ENCODE results near the gene METAP1D.
"Not testable (repeated sequence)": the region's sequence is repeated elsewhere in the genome, so short reads cannot be mapped to it uniquely, and the experiment has no call there.

Gene METAP1D

GRCh38 chr2:171999604-172000469, at the start of gene METAP1D:
METAP1D (plus strand) TSS chr2:171999953; CDS start chr2:171999970, 17 bp downstream.
- DNase-seq (ENCODE audit: low read depth): peak; percentile 85

DNA sequence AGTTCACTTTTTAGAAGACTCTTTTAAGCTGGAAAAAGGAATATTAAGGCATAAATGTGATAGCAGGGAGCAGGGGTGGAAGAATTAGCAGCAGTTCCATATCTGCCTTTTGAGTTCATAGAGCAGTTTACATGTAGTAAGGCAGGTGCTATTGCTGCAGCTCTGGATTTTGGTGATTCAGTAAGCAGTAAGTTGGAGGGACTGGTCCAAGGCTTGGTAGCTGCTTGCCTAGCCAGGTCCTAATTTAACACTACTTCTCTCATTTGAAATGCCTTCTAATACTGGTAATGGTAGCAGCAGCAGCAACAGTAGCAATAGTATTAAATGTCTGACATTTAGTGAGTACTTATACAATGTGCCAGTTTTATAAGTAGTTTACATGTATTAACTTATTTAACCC, 47.5 kb upstream of the METAP1D start:
- no peak for DNase-seq (ENCODE audit: low read depth)

- no peak for DNase-seq (ENCODE audit: low read depth)
These were observed 47.0 kb upstream of the METAP1D start for GRCh38 chr2:171952748-171953147.

- no peak for DNase-seq (ENCODE audit: low read depth)
These were observed 43.5 kb upstream of the METAP1D start for GRCh38 chr2:171956135-171956825.

DNA sequence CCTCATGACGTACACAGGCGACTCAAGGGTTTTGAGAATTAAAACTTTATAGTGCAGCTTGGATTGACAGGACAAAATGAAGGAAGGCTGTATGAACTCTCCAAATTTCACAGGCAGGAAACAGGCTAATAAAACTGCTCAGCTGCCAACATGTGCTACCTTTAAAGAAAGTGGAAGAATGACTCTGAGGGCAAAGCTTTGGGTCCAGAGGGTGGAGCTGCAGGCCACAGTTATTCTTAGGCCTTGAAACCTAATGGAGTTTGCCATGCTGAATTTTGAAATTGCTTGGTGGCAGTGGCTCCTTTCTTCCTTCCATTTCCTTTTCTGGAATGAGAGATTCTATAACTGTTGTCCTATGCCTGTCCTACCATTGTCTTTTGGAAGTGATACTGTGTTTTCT, 42.7 kb upstream of the METAP1D start:
- no peak for DNase-seq (ENCODE audit: low read depth)

- no peak for DNase-seq (ENCODE audit: low read depth)
These were observed 41.3 kb upstream of the METAP1D start for GRCh38 chr2:171958475-171958874.

- no peak for DNase-seq (ENCODE audit: low read depth)
These were observed 39.8 kb upstream of the METAP1D start for GRCh38 chr2:171959998-171960397.

DNA sequence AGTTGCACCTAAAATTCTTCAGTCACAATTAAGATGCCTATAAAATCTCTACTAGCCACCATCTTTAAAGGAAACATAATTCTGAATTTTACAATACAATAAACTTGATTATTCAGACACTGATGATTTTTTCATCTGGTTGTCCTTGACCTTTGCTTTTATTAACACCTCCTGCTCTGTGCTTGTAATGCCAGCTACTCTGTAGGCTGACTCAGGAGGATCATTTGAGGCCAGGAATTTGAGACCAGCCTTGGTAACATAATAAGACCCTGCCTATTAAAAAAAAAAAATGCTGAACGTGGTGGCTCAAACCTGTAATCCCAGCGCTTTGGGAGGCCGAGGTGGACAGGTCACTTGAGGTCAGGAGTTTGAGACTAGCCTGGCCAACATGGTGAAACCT, 39.2 kb upstream of the METAP1D start:
- DNase-seq (ENCODE audit: low read depth): no peak

- no peak for DNase-seq (ENCODE audit: low read depth)
These were observed 36.6 kb upstream of the METAP1D start for GRCh38 chr2:171963198-171963597.

DNA sequence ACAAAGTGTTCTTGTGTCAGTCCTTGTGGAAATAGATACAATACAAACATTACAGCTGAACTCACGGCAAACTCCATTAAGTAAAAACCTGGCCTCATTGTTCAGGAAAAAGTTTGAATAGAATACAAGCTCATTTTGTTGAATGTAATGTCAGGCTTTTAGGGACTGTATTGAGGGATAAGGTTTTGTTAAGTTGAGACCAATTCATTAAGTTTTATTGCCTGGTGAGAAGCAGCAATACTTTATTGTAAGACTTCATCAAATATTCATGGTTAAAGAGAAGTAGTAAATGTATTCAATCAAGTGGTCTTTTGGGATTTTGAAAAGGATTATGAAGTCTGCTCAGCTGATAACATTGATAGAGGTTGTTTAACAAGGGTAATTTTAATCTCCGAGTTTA, 35.4 kb upstream of the METAP1D start:
- DNase-seq (ENCODE audit: low read depth): no peak

GRCh38 chr2:171965238-171965637, 34.5 kb upstream of the METAP1D start:
- no peak for DNase-seq (ENCODE audit: low read depth)

GRCh38 chr2:171965661-171966060, 34.1 kb upstream of the METAP1D start:
- DNase-seq (ENCODE audit: low read depth): no peak

DNA sequence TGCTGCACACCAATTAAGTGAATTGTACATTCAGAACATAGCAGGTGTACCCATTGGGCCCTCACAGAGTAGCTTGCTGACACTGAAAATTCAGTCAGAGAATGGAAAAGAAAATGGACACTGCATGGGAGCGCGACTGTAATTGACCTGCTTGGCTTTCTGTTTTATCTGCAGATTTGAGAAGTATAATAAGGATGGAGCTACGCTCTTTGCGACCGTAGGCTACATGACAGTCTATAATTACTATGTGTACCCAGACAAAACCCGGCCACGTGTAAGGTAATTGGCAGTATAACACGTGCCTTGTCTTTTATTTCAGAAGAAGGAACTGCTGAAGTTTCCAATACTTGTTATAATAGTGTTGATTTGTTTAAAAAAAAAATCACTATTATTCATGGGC, 33.5 kb upstream of the METAP1D start:
- DNase-seq (ENCODE audit: low read depth): no peak

DNA sequence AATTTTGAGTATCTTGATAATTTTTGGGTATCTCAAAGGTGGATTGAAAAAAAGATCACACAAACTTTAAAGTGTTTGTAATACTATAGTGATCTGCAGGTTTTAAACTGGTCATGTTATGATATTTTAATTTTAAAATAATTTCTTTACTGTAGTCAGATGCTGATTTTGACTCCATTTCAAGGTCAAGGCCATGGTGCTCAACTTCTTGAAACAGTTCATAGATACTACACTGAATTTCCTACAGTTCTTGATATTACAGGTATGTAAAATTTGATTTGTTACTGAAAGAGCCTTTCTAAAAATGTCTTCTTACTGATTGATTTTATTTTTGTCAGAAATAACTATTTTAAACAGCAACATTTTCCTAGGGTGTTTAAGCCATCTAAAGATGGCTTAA, 33.1 kb upstream of the METAP1D start:
- no peak for DNase-seq (ENCODE audit: low read depth)

DNA sequence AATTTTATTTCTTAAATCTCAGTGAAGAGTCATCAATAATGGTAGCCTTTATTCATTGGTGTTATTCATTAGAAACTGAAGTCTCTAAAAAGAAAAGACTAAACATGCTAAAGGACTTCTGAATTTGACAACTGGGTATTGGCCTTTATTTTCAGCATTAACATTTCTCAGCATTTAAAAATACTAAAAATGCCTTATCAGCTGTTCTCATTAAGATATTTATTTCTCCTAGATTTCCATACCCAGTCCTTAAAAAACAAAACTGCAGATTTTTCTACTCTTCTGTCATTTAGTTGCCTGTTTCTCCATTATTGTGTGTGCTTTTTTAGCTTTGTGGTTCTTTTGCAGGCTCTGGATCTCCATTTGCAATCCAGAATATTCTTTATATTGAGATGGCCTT, 31.2 kb upstream of the METAP1D start:
- DNase-seq (ENCODE audit: low read depth): no peak

DNA sequence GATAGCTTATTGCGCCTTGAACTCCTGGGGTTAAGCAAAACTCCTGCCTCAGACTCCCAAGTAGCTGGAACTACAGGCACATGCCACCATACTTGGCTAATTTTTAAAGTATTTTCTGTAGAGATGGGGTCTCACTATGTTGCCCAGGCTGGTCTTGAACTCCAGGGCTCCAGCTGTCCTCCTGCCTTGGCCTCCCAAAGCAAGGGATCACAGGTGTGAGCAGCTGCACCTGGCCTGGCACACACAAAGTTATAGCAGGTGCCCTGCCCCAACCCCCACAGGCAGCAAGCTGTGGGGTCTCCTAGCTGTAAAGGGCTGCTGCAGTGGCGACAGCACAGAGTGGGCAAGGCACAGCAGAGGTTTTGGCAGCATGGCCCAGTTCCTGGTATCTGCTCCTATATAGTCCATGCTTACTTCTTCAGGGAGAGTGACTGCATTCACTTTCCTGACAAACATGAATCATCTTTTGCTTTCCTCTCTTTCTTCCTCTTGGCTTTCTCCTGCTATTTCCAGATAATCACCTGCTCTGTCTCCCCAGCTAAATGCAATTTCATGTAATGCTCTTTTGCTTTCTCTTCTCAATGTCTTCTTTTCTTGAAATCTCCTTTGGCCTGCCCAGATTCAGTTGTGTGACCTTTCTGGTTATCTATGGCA, 27.3 kb upstream of the METAP1D start:
- DNase-seq (ENCODE audit: low read depth): no peak

DNA sequence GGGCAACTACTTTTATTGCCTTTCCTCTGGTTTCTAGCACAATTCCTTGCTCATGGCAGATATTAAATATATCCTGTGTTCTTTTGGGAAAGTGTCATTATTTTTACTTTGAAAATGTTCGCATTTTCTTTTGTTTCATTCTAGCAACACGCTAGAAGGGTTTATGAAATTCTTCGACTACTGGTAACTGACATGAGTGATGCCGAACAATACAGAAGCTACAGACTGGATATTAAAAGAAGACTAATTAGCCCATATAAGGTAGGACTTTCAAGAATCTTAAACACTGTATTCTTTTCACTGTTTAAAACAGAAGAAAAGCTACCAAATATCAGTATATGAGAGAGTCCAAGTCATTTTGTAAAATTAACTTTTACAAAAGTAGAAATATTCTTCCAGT, 20.6 kb upstream of the METAP1D start:
- DNase-seq (ENCODE audit: low read depth): no peak

DNA sequence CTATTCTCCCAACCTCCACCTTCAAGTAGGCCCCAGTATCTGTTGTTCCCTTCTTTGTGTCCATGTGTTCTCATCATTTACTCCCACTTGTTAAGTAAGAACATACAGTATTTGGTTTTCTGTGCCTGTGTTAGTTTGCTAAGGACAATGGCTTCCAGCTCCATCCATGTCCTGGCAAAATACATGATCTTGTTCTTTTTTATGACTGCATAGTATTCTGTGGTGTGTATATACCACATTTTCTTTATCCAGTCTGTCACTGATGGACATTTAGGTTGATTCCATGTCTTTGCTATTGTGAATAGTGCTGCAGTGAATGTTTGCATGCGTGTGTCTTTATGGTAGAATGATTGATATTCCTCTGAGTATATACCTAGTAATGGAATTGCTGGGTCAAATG, 15.8 kb upstream of the METAP1D start:
- DNase-seq (ENCODE audit: low read depth): not testable (repeated sequence)

GRCh38 chr2:171985076-171985475, 14.7 kb upstream of the METAP1D start:
- DNase-seq (ENCODE audit: low read depth): no peak

DNA sequence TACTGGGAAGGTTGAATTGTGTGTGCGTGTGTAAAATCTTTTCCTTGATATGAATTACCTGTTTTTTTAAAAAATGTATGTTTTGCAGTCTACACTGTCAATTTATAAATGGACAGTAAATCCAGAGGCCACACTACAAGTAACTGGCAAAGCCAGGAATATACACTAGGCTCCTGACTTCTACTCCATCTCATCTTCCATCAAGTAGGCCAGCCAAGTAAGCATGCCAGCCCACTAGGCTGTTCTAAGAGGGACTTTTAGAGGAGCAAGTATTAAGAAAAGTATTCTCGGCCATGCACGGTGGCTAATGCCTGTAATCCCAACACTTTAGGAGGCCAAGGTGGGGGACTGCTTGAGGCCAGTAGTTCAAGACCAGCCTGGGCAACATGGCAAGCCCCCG, 13.0 kb upstream of the METAP1D start:
- DNase-seq (ENCODE audit: low read depth): no peak

DNA sequence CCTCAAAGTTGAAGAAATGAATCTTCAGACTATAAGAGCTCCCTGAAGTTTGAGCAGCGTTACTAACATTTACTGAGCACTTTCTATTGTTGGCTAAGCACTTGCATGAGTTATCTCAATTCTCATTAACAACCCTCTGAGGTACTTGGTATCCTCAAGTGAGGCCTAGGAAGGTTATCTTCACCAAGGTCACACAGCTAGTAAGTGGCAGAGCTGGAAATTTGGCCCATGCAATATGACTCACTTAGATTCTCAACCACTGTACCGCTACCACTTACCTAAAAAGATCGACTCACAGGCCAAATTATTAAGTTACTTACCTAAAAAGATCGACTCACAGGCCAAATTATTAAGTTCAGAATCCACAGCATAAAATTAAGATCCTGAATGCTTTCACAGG, 8.7 kb upstream of the METAP1D start:
- DNase-seq (ENCODE audit: low read depth): no peak

GRCh38 chr2:171995586-171995985, 4.2 kb upstream of the METAP1D start:
- no peak for DNase-seq (ENCODE audit: low read depth)

- no peak for DNase-seq (ENCODE audit: low read depth)
These were observed 3.7 kb upstream of the METAP1D start for GRCh38 chr2:171996021-171996420.
